T1000 (cell line): Measurements from ENCODE around the gene CXCL3.

Experiments used
- DNase-seq: peaks from one replicate; lab custom pipeline; 2025; ENCODE audit warnings: mixed read lengths; lab: John Stamatoyannopoulos, UW

CXCL3 gene

DNA sequence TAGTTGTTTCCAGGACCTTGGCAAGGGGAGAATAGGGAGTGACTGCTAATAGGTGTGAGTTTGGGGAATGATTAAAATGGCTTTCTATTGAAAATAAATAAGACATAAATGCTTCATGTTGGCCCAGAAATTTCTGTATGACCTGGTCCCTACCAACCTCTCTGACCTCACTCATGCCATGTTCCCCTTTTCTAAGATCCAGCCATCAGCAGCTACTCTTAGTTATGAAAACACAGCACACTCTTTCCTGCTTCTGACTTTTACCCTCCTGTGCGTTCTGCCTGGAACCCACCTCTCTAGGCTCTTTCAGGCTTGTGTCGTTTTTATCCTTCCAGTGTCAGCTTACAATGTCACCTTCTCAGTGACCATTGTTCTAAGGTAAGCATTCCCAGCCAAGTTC, 25.2 kb downstream of the CXCL3 start:
- DNase-seq, result no peak

GRCh38 chr4:74012130-74012529, 26.4 kb downstream of the CXCL3 start:
- no peak for DNase-seq

- DNase-seq, result no peak
Observed at GRCh38 chr4:74009307-74009706, 29.2 kb downstream of the CXCL3 start.

- no peak for DNase-seq
Observed at GRCh38 chr4:74006009-74006476, 32.4 kb downstream of the CXCL3 start.

- no peak for DNase-seq
Observed at GRCh38 chr4:74005528-74005927, 33.0 kb downstream of the CXCL3 start.

GRCh38 chr4:74004668-74005067, 33.8 kb downstream of the CXCL3 start:
- DNase-seq, result no peak

GRCh38 chr4:74000301-74000700, 38.2 kb downstream of the CXCL3 start:
- DNase-seq, result no peak

- no peak for DNase-seq
Observed at GRCh38 chr4:73998040-73999011, 40.2 kb downstream of the CXCL3 start, which contains the start of gene CXCL5. CXCL5 (minus strand) TSS chr4:73998677; CDS start chr4:73998581, 96 bp downstream.

DNA sequence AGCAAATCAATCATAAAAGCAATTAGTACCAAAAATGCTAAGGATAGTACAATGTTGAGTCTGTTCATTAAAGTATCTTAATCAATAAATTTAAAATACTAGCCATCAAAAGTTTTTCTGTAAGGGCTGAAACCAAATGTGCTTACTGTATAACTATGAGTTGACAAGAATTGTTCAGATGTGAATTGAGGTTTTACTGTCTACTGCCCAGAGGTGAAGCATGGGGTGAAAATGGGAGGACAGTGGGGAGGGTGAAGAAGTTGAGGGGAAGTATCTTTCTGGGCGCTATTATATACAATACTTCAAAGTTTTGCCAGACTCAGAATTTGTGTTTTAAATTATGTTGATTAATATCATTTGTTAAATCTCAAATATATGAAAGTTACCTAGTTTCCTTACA, 46.4 kb downstream of the CXCL3 start:
- DNase-seq, result no peak

GRCh38 chr4:73991742-73992000, 46.8 kb downstream of the CXCL3 start:
- DNase-seq, result no peak

DNA sequence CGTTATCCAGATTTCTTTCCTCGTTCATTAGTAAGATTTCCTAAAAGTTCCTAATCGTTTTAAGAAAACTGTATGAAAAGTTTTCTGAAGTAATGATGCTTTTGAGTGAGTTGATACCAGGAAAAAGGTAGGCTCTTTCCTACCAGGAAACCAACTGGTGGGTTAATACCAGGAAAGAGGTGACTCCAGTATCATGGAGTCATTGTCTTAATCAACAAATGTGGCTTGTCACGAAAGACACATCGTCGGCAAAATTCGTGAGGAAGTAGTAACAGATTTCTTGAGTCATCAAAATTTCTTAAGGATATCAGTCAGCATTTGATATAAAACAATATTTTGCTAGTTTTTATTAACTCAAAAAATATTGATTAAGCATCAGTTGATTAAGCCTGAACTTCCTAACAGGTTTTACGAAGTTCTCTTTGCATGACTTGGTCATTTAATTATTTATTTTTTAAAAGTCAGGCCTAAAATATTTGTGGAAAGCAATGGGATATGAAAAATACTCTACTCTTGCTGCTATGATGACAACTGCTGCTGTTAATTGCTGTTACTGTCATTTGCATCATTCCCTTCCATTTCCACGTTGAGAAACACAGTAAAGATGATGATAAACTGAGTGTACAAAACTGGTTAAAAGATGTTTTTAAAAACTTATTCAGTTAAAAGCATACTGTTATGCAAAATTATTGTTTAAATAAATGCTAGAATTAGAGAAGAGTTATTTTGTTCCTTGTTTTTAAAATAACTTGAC, 47.3 kb downstream of the CXCL3 start:
- no peak for DNase-seq

- DNase-seq, result no peak
Observed at GRCh38 chr4:73989928-73990327, 48.6 kb downstream of the CXCL3 start.

DNA sequence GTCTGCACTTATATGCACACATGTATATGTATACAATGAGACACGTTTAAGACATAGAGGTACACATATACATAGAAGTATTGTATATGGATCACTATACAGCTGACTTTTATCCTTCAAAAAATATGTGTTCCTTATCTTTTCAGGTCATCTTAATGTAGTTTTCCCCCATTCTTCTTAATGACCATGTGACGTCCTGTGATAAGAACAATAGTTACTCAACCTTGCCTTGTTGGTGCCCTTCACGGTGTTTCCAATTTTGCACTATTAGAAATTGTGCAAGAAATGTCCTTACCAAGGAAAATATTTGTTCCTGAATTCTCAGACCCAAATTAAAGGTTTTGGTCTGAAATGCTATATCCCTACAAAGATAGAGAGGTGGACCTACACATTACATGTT, 49.5 kb downstream of the CXCL3 start:
- DNase-seq, result no peak

DNA sequence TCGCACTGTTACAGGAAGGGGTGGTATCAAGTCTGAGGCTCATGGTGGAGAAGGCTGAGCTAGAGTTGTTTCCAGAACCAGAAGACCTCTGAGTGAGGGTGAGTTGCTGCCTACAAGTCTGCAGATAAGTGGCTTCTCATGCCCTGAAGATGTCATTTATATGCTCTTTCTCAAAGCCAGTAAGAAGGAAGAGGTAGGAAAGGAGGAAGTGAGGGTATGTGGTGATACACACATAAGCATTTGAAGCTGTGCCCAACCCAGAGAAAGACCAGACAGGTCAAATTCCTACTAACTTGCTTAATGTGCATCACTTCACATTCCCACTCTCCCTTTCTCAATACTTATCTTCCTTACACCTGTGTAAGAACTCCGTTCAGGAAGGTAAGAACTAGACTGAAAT, 50.4 kb downstream of the CXCL3 start, which contains the start of gene PPBP:
TSS of gene PPBP (minus strand) at position 130 of the 400 bp plus-strand sequence. CDS start at position 43, 87 bp downstream.
- no peak for DNase-seq
